Measurements from ENCODE around the gene ERCC4. TPM values are rescaled to one million over a fixed set of nuclear protein-coding genes. Genes with fewer than 3 reads are reported as not detected.

The ERCC4 gene
- polyA plus RNA-seq, 2 donors: 1.0 to 1.1 TPM

DNA sequence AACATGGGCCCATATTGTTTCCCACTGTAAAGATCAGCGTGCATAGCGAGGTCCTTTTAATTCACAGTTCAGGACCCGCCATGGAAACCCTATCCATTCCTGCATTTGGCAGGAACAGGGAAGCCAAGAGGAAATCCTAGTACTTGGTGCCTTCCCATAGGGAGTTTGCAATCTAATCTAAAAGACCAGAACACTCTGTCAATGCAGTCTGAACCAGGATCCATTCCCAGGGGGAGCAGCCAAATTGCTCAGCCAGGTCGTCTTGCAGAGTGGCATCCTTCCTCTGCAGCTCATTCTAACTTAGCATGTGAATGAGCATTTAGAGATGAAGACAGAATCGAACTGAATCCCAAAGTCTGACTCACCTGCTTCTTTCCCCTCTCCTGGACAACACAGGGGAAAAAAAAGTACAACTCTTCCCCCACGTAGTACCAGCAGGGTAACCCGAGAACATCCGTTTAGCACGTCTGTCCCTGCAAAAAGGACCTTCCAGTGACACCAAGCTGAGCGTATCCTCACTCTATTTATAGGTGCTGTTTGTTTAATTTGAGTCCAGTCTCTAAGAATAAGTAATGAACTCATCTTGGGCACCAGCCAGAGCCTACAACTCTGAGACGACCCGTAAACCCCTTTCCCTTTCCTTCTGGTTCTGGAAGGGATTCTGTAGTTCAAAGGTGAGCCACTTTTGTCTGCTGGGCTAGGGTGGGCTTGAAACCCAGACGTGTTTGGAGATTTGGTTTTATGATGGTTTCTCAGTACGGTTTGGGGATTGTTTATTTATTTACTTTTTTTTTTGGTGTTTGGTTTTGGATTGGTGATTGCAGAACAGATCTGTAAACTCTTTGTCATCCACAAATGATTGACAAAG is 74.5 kb downstream of the ERCC4 start:
- Histone ChIP-seq H3K4me3 (ENCODE audit: low read depth in 1 of 2, low read length in 2 of 2) (no peak overlapping the region), H3K27me3 (ENCODE audit: control insufficient read depth in 1 of 2, insufficient read depth in 2 of 2, low read length in 2 of 2) (no peaks in the 10 kb centered on the region), H3K27ac (ENCODE audit: low read depth in 2 of 2, low read length in 1 of 2) (no peak overlapping the region), H3K4me1 (ENCODE audit: control insufficient read depth in 2 of 2, insufficient read depth in 2 of 2, low read length in 1 of 2) (no peaks in the 10 kb centered on the region), H3K36me3 (ENCODE audit: control insufficient read depth in 2 of 2, insufficient read depth in 2 of 2, low read length in 1 of 2) (no peaks in the 10 kb centered on the region), H3K9me3 (ENCODE audit: control insufficient read depth in 2 of 2, insufficient read depth in 1 of 2, low read depth in 1 of 2, low read length in 1 of 2) (no peaks in the 10 kb centered on the region)
- WGBS, 2 donors: 56 to 59% methylated on average over 14 of the region's 14 CpGs

DNA sequence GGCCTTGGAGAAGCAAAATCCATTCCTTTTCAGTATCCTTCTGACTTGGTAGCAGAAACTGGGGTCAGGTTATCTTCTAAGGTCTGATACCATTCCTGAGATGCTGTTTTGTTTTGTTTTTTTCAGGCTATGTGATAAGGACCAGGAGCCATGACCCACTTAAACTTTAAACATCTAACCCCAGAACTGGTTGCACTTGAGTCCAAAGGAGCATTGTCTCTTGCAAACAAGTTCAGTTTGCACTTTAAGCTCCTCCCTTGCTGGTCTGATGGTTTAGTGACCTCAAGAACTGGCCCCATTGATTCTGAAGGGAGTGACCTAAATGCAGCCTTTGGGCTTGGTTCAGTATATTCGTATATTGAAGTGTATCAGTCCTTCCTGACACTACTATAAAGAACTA is 75.2 kb downstream of the ERCC4 start:
- WGBS, 2 donors: 86 to 89% methylated on average over 1 of the region's 1 CpG

DNA sequence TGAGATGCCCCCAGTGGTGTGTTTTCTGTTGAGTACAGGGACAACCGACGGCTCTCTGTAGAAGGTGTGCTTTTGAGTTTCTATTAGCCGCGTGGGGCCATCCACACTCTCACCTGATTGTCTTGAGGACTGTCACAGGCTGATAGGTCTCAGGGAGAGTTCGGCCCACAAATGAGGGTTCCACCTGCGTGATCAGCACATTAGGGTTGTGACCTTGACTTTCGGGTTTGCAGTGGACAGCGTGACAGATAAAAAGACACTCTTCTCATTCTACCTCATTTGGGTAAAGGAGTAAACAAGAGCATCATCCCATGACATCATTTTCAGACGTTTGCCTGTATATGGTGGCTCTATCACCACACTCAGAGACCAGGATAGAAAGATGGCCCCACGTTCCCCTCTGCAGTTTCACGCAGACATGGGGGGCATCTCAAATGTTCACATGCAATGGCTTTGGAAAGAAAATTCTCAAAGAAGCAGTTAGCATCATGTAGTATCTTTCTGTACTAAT is 76.9 kb downstream of the ERCC4 start:
- 82 to 90% methylated on average over 11 of the region's 11 CpGs for WGBS, 2 donors
- Histone ChIP-seq H3K4me3 (ENCODE audit: low read depth in 1 of 2, low read length in 2 of 2) (no peak overlapping the region), H3K27ac (ENCODE audit: low read depth in 2 of 2, low read length in 1 of 2) (no peak overlapping the region), H3K27me3 (ENCODE audit: control insufficient read depth in 1 of 2, insufficient read depth in 2 of 2, low read length in 2 of 2) (no peaks in the 10 kb centered on the region), H3K9me3 (ENCODE audit: control insufficient read depth in 2 of 2, insufficient read depth in 1 of 2, low read depth in 1 of 2, low read length in 1 of 2) (no peaks in the 10 kb centered on the region), H3K4me1 (ENCODE audit: control insufficient read depth in 2 of 2, insufficient read depth in 2 of 2, low read length in 1 of 2) (no peaks in the 10 kb centered on the region), H3K36me3 (ENCODE audit: control insufficient read depth in 2 of 2, insufficient read depth in 2 of 2, low read length in 1 of 2) (no peaks in the 10 kb centered on the region)

More for the DNA sequence above, 75.2 kb downstream of the ERCC4 start:
- no peaks in the 10 kb centered on the region for H3K9me3 ChIP-seq (ENCODE audit: control insufficient read depth in 2 of 2, insufficient read depth in 1 of 2, low read depth in 1 of 2, low read length in 1 of 2)
- no peaks in the 10 kb centered on the region for H3K27me3 ChIP-seq (ENCODE audit: control insufficient read depth in 1 of 2, insufficient read depth in 2 of 2, low read length in 2 of 2)
- no peak overlapping the region for H3K4me3 ChIP-seq (ENCODE audit: low read depth in 1 of 2, low read length in 2 of 2)
- no peaks in the 10 kb centered on the region for H3K4me1 ChIP-seq (ENCODE audit: control insufficient read depth in 2 of 2, insufficient read depth in 2 of 2, low read length in 1 of 2)
- H3K27ac ChIP-seq (ENCODE audit: low read depth in 2 of 2, low read length in 1 of 2): no peak overlapping the region
- H3K36me3 ChIP-seq (ENCODE audit: control insufficient read depth in 2 of 2, insufficient read depth in 2 of 2, low read length in 1 of 2): no peaks in the 10 kb centered on the region

DNA sequence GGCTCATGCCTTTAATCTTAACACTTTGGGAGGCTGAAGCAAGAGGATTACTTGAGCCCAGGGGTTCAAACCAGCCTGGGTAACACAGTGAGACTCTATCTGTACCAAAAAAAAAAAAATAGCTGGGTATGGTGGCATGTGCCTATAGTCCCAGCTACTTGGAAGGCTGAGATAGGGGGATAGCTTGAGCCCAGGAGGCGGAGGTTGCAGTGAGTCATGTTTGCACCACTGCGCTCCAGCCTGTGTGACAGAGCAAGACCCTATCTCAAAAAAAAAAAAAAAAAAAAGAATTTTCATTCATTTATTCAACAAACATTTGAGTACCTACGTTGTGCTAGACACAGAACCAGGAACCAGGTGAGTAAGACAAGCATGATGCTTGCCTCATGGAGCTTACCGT is 77.6 kb downstream of the ERCC4 start:
- 77 to 85% methylated on average over 4 of the region's 4 CpGs for WGBS, 2 donors
- no peak overlapping the region for H3K27ac ChIP-seq (ENCODE audit: low read depth in 2 of 2, low read length in 1 of 2)
- H3K36me3 ChIP-seq (ENCODE audit: control insufficient read depth in 2 of 2, insufficient read depth in 2 of 2, low read length in 1 of 2): no peaks in the 10 kb centered on the region
- no peaks in the 10 kb centered on the region for H3K27me3 ChIP-seq (ENCODE audit: control insufficient read depth in 1 of 2, insufficient read depth in 2 of 2, low read length in 2 of 2)
- no peaks in the 10 kb centered on the region for H3K4me1 ChIP-seq (ENCODE audit: control insufficient read depth in 2 of 2, insufficient read depth in 2 of 2, low read length in 1 of 2)
- H3K4me3 ChIP-seq (ENCODE audit: low read depth in 1 of 2, low read length in 2 of 2): no peak overlapping the region
- no peaks in the 10 kb centered on the region for H3K9me3 ChIP-seq (ENCODE audit: control insufficient read depth in 2 of 2, insufficient read depth in 1 of 2, low read depth in 1 of 2, low read length in 1 of 2)

DNA sequence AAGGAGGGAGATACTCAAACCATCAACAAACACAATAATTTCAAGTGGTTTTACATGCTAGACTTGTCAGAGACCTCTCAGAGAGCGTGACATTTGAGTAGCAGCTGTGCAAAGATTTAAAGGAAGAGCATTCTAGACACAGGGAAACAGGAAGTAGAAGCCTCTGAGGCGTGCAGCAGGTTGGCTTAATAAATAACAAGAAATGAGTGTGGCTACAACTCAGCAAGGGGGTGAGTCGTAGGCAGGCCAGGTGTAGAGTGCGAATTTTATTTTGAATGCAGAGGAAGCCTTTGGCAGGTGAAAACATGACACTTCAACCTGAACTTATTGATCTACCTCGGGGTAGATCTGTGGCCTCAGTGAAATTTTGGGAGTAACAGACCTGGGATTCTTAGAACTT is 78.0 kb downstream of the ERCC4 start:
- no peaks in the 10 kb centered on the region for H3K36me3 ChIP-seq (ENCODE audit: control insufficient read depth in 2 of 2, insufficient read depth in 2 of 2, low read length in 1 of 2)
- peak overlapping the region in 1 of 2 donors; percentile 7 for H3K27ac ChIP-seq (ENCODE audit: low read depth in 2 of 2, low read length in 1 of 2)
- H3K4me3 ChIP-seq (ENCODE audit: low read depth in 1 of 2, low read length in 2 of 2): no peak overlapping the region
- H3K4me1 ChIP-seq (ENCODE audit: control insufficient read depth in 2 of 2, insufficient read depth in 2 of 2, low read length in 1 of 2): peaks cover 0 to 2% of the 10 kb centered on the region in 2 donors
- H3K27me3 ChIP-seq (ENCODE audit: control insufficient read depth in 1 of 2, insufficient read depth in 2 of 2, low read length in 2 of 2): no peaks in the 10 kb centered on the region
- no peaks in the 10 kb centered on the region for H3K9me3 ChIP-seq (ENCODE audit: control insufficient read depth in 2 of 2, insufficient read depth in 1 of 2, low read depth in 1 of 2, low read length in 1 of 2)
- whole genome bisulfite sequencing, 2 donors: 44 to 57% methylated on average over 5 of the region's 5 CpGs

DNA sequence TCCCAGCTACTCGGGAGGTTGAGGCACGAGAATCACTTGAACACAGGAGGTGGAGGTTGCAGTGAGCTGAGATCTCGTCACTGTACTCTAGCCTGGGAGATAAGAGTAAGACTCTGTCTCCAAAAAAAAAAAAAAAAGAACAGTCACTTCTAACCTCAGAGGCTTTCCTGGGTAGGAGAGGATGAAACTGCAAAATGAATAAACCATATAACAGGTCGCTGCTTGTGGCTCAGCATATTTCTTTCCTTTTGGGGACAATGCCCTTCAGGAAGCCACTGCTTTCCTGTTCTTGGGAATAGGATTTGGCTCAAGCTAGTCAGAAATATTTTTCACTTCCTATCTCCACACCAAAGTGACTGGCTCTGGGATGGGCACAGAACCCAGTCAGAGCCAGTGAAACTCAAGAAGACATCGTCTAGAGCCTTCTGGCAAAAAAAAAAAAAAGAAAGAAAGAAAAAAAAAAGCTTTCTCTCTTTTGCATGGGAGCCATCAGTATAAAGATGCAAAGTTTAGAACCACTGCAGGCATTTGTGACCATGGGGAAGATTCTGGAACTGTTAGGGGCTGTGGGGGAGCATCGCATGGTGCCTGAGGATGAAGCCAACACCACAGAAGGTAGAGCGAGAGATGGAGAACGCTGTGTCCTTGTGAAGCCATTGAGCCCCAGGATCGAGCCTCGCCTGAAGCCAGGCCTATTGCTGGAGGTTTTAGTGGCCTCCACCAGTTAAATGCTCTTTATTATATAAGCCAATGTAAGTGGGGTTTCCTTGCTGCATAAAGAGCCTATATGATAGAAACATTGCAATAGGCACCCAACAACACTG is 79.3 kb downstream of the ERCC4 start:
- Histone ChIP-seq H3K4me3 (ENCODE audit: low read depth in 1 of 2, low read length in 2 of 2) (no peak overlapping the region), H3K9me3 (ENCODE audit: control insufficient read depth in 2 of 2, insufficient read depth in 1 of 2, low read depth in 1 of 2, low read length in 1 of 2) (no peaks in the 10 kb centered on the region), H3K4me1 (ENCODE audit: control insufficient read depth in 2 of 2, insufficient read depth in 2 of 2, low read length in 1 of 2) (peaks cover 0 to 10% of the 10 kb centered on the region in 2 donors), H3K36me3 (ENCODE audit: control insufficient read depth in 2 of 2, insufficient read depth in 2 of 2, low read length in 1 of 2) (no peaks in the 10 kb centered on the region), H3K27me3 (ENCODE audit: control insufficient read depth in 1 of 2, insufficient read depth in 2 of 2, low read length in 2 of 2) (no peaks in the 10 kb centered on the region), H3K27ac (ENCODE audit: low read depth in 2 of 2, low read length in 1 of 2) (no peak overlapping the region)
- 74 to 75% methylated on average over 10 of the region's 10 CpGs for WGBS, 2 donors

DNA sequence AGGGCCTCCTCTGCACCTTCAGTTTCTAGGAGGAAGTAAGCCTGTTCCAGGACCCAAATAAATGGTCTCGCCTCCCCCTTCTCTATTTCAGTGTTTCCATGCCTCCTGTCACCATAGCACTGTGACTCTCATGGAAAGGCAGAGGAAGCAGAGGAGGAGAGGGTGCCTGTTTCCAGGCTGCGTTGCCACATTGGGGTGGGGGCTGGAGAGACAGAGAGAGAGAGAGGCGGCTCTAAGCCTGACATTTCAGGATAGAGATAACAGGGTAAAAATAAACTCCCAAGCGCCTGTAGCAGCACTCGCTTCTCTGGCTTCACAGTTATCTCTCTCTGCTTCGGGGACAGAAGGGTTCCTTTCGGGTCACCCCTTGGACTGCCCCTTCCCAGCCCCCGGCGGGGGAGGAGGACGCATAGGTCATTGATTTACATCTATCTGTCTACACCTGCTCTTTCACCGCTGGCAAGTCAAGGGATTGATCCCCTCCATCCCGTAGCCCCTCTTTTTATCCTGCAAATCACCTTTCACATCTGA is 80.0 kb downstream of the ERCC4 start:
- no peak overlapping the region for H3K27ac ChIP-seq (ENCODE audit: low read depth in 2 of 2, low read length in 1 of 2)
- no peaks in the 10 kb centered on the region for H3K36me3 ChIP-seq (ENCODE audit: control insufficient read depth in 2 of 2, insufficient read depth in 2 of 2, low read length in 1 of 2)
- H3K27me3 ChIP-seq (ENCODE audit: control insufficient read depth in 1 of 2, insufficient read depth in 2 of 2, low read length in 2 of 2): no peaks in the 10 kb centered on the region
- H3K9me3 ChIP-seq (ENCODE audit: control insufficient read depth in 2 of 2, insufficient read depth in 1 of 2, low read depth in 1 of 2, low read length in 1 of 2): no peaks in the 10 kb centered on the region
- no peak overlapping the region for H3K4me3 ChIP-seq (ENCODE audit: low read depth in 1 of 2, low read length in 2 of 2)
- peaks cover 0 to 12% of the 10 kb centered on the region in 2 donors for H3K4me1 ChIP-seq (ENCODE audit: control insufficient read depth in 2 of 2, insufficient read depth in 2 of 2, low read length in 1 of 2)
- WGBS, 2 donors: 78 to 82% methylated on average over 12 of the region's 12 CpGs

DNA sequence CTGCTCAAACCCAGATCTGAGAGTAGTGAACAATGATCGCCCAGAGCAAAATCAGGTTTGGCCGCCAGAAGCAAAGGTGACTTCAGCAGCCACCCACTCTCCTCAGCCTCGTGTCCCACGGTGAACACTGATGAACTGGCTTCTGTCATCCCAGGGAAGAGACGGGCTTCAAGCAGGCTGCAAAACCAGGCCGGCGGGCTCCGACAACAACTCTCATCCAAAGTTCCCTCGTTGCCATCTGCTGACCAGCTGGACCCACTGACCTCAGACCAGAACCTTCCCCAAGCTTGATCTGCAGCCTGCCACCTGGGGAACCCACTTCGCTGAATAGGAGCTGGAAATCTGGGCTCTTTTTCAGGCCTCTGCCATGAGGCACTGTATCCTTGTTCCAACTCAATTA is 81.6 kb downstream of the ERCC4 start:
- WGBS, 2 donors: 90 to 94% methylated on average over 10 of the region's 10 CpGs
- peaks cover 0 to 12% of the 10 kb centered on the region in 2 donors for H3K4me1 ChIP-seq (ENCODE audit: control insufficient read depth in 2 of 2, insufficient read depth in 2 of 2, low read length in 1 of 2)
- H3K36me3 ChIP-seq (ENCODE audit: control insufficient read depth in 2 of 2, insufficient read depth in 2 of 2, low read length in 1 of 2): no peaks in the 10 kb centered on the region
- H3K27ac ChIP-seq (ENCODE audit: low read depth in 2 of 2, low read length in 1 of 2): no peak overlapping the region
- H3K27me3 ChIP-seq (ENCODE audit: control insufficient read depth in 1 of 2, insufficient read depth in 2 of 2, low read length in 2 of 2): no peaks in the 10 kb centered on the region
- no peaks in the 10 kb centered on the region for H3K9me3 ChIP-seq (ENCODE audit: control insufficient read depth in 2 of 2, insufficient read depth in 1 of 2, low read depth in 1 of 2, low read length in 1 of 2)
- H3K4me3 ChIP-seq (ENCODE audit: low read depth in 1 of 2, low read length in 2 of 2): no peak overlapping the region
